Measurements from ENCODE around the gene KLHL22. TPM values are rescaled to one million over a fixed set of nuclear protein-coding genes. Genes with fewer than 3 reads are reported as not detected.

Gene KLHL22
- total RNA-seq, 2 experiments from 2014 or later, result 14.1 to 15.2 TPM

DNA sequence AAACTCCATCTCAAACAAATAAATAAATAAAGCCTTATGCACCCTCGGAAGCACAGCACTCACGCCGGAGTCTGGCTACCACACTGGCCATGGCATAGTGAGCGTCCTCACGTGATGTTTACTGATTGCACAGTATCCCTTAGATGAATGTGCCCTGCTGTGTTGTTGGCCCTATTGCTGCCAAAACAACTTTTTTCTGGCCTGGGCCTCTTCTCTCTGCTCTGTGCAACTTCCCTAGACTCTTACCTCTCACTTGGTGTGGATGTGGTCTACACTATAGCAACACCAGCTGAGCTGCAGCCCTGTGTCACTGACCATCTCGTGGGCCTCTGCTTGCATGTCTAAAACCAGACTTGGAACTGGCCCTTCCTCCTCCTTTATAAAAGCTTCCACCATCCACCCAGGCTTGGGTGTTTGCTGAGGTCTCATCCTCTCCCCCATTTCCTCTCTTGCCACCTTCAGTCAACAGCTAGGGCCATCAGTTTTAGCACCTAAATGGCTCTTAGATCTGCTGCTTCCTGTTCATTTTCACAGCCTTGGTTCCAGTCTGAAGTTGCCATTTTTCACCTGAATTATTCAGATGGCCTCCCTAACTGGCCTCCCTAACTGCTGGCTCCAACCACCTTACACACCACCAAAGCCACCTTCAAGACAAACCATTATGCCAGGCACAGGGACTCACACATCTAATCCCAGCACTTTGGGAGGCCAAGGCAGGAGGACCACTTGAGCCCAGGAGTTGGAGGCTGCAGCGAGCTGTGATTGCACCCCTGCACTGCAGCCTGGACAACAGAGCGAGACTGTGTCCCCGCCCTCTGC lies 92.4 kb downstream of the KLHL22 start:
- CTCF ChIA-PET, result interaction anchor here (1.3 to 1.7 kb wide), 2 partner anchors 7 to 15 kb away, joined by 3 to 4 read pairs; no protein-coding TSS in a partner anchor
- intact Hi-C loops (cut with DNase I, micrococcal nuclease), result no loop called here
- H3K27me3 Mint-ChIP-seq, result no peaks in the 10 kb centered on the region
- no peaks in the 10 kb centered on the region for H3K9me3 Mint-ChIP-seq (ENCODE audit: low read depth)
- no peak overlapping the region for H3K27ac Mint-ChIP-seq
- peaks cover 3% of the 10 kb centered on the region for H3K4me1 Mint-ChIP-seq
- ATAC-seq, result no peak
- no peak for DNase-seq
- H3K36me3 Mint-ChIP-seq (ENCODE audit: low read depth), result peaks cover 25% of the 10 kb centered on the region
- POLR2A ChIA-PET, result no interaction called here
- no peak overlapping the region for H3K4me3 Mint-ChIP-seq

DNA sequence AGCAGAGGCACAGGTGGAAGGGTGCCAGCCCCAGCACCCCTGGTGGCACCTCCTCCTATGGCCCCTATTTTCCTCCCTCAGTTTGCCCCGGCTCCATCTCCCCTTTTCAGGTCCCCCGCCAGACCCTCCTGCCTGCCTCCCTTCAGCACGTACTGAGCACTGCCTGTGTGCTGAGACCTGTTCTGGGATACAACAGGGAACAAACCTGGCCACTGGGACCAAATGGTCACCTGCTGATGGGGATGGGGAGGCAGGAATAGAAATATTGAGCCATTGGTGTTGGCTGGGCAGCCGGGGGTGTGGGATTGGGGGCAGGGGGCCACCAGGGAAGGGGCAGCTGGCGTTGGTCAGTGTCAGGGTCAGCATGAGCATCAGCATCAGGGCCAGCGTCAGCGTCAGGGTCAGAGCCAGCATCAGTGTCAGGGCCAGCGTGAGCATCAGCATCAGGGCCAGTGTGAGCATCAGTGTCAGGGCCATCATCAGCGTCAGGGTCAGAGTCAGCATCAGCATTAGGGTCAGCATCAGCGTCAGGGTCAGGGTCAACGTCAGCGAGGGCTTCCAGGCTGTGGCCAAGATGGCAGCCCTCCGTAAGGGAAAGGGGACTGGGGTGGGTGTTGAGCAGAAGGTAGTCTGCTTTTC lies 94.1 kb downstream of the KLHL22 start:
- DNase-seq, result no peak
- no peaks in the 10 kb centered on the region for H3K27me3 Mint-ChIP-seq
- H3K36me3 Mint-ChIP-seq (ENCODE audit: low read depth), result peaks cover 21% of the 10 kb centered on the region
- H3K27ac Mint-ChIP-seq, result no peak overlapping the region
- no peaks in the 10 kb centered on the region for H3K9me3 Mint-ChIP-seq (ENCODE audit: low read depth)
- ATAC-seq, result no peak
- peaks cover 9% of the 10 kb centered on the region for H3K4me1 Mint-ChIP-seq
- ChIA-PET POLR2A (no interaction called here), CTCF (no interaction called here)
- H3K4me3 Mint-ChIP-seq, result no peak overlapping the region
- intact Hi-C loops (cut with DNase I, micrococcal nuclease), result no loop called here

DNA sequence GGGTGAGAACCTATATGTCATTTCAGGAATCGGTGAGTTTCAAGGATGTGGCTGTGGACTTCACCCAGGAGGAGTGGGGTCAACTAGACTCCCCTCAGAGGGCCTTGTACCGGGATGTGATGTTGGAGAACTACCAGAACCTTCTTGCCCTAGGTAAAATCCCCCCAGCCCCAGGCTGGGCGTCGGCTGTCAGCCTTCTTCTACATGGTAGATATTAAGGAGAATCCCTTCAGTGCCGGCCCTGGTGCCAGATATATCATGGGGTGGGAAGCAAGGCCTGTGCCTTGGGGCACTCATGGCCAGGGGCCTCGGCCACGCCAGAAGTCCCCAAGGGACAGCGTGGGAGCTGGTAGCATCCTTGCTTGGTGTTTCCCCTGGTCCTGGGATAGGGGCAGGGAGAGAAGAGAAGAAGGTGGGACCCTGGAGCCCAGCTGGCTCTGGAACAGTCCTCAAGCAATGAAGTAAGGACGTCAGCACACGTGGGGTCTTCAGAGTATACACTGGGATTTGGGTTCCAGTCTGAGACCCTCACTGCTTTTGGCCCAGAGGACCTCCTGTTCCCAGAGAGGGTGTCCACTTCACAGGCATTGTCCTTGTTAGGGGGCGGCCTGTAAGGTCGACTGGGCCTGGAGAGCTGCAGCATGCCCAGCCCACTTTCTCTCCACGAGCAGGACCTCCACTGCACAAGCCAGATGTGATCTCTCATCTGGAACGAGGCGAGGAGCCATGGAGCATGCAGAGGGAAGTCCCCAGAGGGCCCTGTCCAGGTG lies 94.8 kb downstream of the KLHL22 start:
- no peak overlapping the region for H3K4me3 Mint-ChIP-seq
- H3K27me3 Mint-ChIP-seq, result no peaks in the 10 kb centered on the region
- ChIA-PET CTCF (no interaction called here), POLR2A (no interaction called here)
- H3K36me3 Mint-ChIP-seq (ENCODE audit: low read depth), result peaks cover 19% of the 10 kb centered on the region
- intact Hi-C loops (cut with DNase I, micrococcal nuclease), result no loop called here
- H3K9me3 Mint-ChIP-seq (ENCODE audit: low read depth), result no peaks in the 10 kb centered on the region
- H3K4me1 Mint-ChIP-seq, result peaks cover 15% of the 10 kb centered on the region
- no peak overlapping the region for H3K27ac Mint-ChIP-seq
- DNase-seq (no peak), ATAC-seq (no peak)

- no peak overlapping the region for H3K4me3 Mint-ChIP-seq
- no peak overlapping the region for H3K27ac Mint-ChIP-seq
- H3K9me3 Mint-ChIP-seq (ENCODE audit: low read depth), result no peaks in the 10 kb centered on the region
- no peaks in the 10 kb centered on the region for H3K27me3 Mint-ChIP-seq
- H3K4me1 Mint-ChIP-seq, result peaks cover 22% of the 10 kb centered on the region
- no peak for DNase-seq
- no peak for ATAC-seq
- intact Hi-C loops (cut with DNase I, micrococcal nuclease), result no loop called here
- POLR2A ChIA-PET, result no interaction called here
- H3K36me3 Mint-ChIP-seq (ENCODE audit: low read depth), result peaks cover 18% of the 10 kb centered on the region
- CTCF ChIA-PET, result no interaction called here
Measured at GRCh38 chr22:20399866-20400605, 95.6 kb downstream of the KLHL22 start.

- ChIA-PET POLR2A (no interaction called here), CTCF (interaction anchor here (0.6 kb wide), 2 partner anchors 9 to 15 kb away, joined by 3 read pairs; no protein-coding TSS in a partner anchor)
- Mint-ChIP-seq H3K4me3 (no peak overlapping the region), H3K9me3 (ENCODE audit: low read depth) (no peaks in the 10 kb centered on the region), H3K36me3 (ENCODE audit: low read depth) (peaks cover 12% of the 10 kb centered on the region), H3K27me3 (no peaks in the 10 kb centered on the region), H3K27ac (no peak overlapping the region), H3K4me1 (peaks cover 26% of the 10 kb centered on the region)
- intact Hi-C loops (cut with DNase I, micrococcal nuclease), result no loop called here
- DNase-seq, result no peak
- no peak for ATAC-seq
Measured at GRCh38 chr22:20398420-20398819, 97.2 kb downstream of the KLHL22 start.

DNA sequence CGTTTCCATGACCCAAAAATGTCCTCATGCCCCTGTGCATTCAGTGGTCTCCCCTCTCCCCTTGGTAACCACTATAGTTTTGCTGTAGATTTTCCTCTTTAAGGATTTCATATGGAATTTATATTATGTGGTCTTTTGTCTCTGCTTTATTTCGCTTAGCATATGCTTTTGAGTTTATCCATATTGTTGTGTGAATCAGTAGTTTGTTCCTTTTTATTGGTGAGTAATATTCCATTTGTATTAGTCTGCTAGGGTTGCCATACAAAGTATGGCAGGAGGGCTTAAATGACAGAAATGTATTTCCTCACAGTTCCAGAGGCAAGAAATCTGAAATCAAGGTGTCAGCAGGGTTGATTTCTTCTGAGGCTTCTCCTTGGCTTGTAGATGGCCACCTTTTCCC lies 98.1 kb downstream of the KLHL22 start:
- ChIA-PET CTCF (no interaction called here), POLR2A (interaction anchor here (0.7 kb wide), 1 partner anchor 10 kb away, joined by 4 read pairs; no protein-coding TSS in a partner anchor)
- intact Hi-C loops (cut with DNase I, micrococcal nuclease), result no loop called here

DNA sequence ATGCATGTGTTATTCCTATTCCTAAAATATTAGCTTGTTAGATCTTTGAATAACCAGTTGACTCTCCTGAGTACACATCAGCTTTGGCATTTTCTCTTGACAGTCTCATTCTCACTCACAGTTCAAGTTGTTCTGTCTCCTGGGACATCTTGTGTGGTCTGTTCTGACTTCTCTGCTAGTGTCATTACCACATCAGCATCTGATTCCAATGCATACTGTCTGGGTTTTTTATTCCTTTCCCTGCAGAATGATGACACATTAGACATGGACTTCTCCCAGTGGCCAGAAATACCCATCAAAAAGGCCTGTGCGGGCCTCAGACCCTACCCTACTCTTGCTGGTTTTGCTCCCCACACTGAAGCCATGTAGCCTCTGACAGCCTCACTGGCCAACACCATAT lies 99.0 kb downstream of the KLHL22 start:
- Mint-ChIP-seq H3K27ac (no peak overlapping the region), H3K27me3 (no peaks in the 10 kb centered on the region), H3K9me3 (ENCODE audit: low read depth) (no peaks in the 10 kb centered on the region), H3K4me1 (peaks cover 26% of the 10 kb centered on the region), H3K36me3 (ENCODE audit: low read depth) (peaks cover 4% of the 10 kb centered on the region), H3K4me3 (no peak overlapping the region)
- POLR2A ChIA-PET, result no interaction called here
- no peak for ATAC-seq
- intact Hi-C loops (cut with DNase I, micrococcal nuclease), result no loop called here
- CTCF ChIA-PET, result interaction anchor here (1.3 kb wide), 1 partner anchor 8 kb away, joined by 3 read pairs; no protein-coding TSS in a partner anchor
- no peak for DNase-seq

More for the DNA sequence above, 98.1 kb downstream of the KLHL22 start:
- Mint-ChIP-seq H3K27me3 (no peaks in the 10 kb centered on the region), H3K9me3 (ENCODE audit: low read depth) (no peaks in the 10 kb centered on the region), H3K27ac (no peak overlapping the region), H3K4me1 (peaks cover 26% of the 10 kb centered on the region), H3K4me3 (no peak overlapping the region), H3K36me3 (ENCODE audit: low read depth) (peaks cover 7% of the 10 kb centered on the region)
- no peak for DNase-seq
- no peak for ATAC-seq

- H3K4me1 Mint-ChIP-seq, result peaks cover 26% of the 10 kb centered on the region
- H3K4me3 Mint-ChIP-seq, result peak overlapping the region; percentile 77
- H3K36me3 Mint-ChIP-seq (ENCODE audit: low read depth), result peaks cover 2% of the 10 kb centered on the region
- intact Hi-C loops (cut with DNase I, micrococcal nuclease), result no loop called here
- ChIA-PET CTCF (interaction anchor here (1.3 kb wide), 1 partner anchor 8 kb away, joined by 3 read pairs; no protein-coding TSS in a partner anchor), POLR2A (no interaction called here)
- no peaks in the 10 kb centered on the region for H3K27me3 Mint-ChIP-seq
- H3K9me3 Mint-ChIP-seq (ENCODE audit: low read depth), result no peaks in the 10 kb centered on the region
- no peak for DNase-seq
- no peak overlapping the region for H3K27ac Mint-ChIP-seq
- ATAC-seq, result no peak
Measured at GRCh38 chr22:20395907-20396287, 99.7 kb downstream of the KLHL22 start.

- Mint-ChIP-seq H3K27ac (peak overlapping the region; percentile 61), H3K4me3 (peak overlapping the region; percentile 77), H3K36me3 (ENCODE audit: low read depth) (peaks cover 2% of the 10 kb centered on the region), H3K4me1 (peaks cover 26% of the 10 kb centered on the region), H3K9me3 (ENCODE audit: low read depth) (no peaks in the 10 kb centered on the region), H3K27me3 (no peaks in the 10 kb centered on the region)
- ChIA-PET CTCF (interaction anchor here (0.7 to 1.3 kb wide), 3 partner anchors 9 to 23 kb away, joined by 3 to 5 read pairs (median 3); no protein-coding TSS in a partner anchor), POLR2A (no interaction called here)
- intact Hi-C loops (cut with DNase I, micrococcal nuclease), result no loop called here
- DNase-seq, result no peak
- ATAC-seq, result no peak
Measured at GRCh38 chr22:20395181-20395906, 100.3 kb downstream of the KLHL22 start.

DNA sequence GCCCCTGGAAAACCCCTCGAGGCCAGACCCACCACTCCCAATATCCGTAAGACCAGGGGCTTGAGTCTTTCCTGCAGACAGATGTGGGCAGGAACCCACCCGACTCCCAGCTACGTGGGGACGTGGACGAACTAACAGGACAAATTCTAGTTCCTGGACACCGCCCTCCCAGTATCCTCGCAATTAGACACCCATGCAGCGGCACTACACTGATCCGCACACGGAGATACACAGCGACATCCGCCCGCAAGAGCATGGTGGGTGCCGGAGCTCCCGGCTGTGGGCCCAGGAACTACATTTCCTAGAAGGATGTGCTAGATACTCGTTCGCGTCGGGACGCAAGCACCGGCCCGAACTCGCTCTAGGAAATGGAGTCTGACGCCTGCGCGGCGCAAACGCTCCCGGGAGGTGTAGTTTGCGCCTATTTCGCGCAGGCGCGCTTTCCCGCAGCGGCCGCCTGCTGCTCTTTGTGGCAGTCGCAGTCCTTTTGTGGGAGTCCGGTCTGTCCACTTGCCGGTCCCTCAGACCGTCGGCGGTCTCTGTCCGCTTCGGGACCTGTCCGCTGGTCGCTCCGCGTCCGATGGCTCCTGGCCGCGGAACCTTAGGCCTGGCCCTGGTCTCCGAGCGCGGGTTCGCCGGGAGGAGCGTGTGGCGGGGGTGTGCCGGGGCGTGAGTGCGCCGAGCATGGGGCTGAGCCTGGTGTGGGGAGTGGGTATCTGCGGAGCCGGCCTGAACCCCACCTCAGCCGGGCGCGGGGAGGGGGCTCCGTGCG lies 101.7 kb downstream of the KLHL22 start, which contains the start of gene ZNF74:
Gene ZNF74 (plus strand): TSS at position 447 of the 772 bp plus-strand sequence. CDS start 478 bp downstream, outside the sequence.
- ChIA-PET CTCF (interaction anchor here (0.5 to 1.1 kb wide), 3 partner anchors 11 to 30 kb away, joined by 3 read pairs; no protein-coding TSS in a partner anchor), POLR2A (interaction anchor here (0.7 kb wide), 1 partner anchor 114 kb away, joined by 5 read pairs; the partner anchor contains the start of gene MED15)
- Mint-ChIP-seq H3K27me3 (no peaks in the 10 kb centered on the region), H3K9me3 (ENCODE audit: low read depth) (no peaks in the 10 kb centered on the region), H3K27ac (peak within 1 kb of the TSS; percentile 86), H3K4me3 (peak within 1 kb of the TSS; percentile 77), H3K4me1 (peaks cover 24% of the 10 kb centered on the region), H3K36me3 (ENCODE audit: low read depth) (peaks cover 2% of the 10 kb centered on the region)
- DNase-seq, result peak; percentile 90
- intact Hi-C loops (cut with DNase I, micrococcal nuclease), result loop anchor here in 1 of 2 experiments (1.0 kb wide), 3 partner anchors 102 to 464 kb away; partner anchors contain the start of genes MED15 and PI4KA
- ATAC-seq, result peak; percentile 95
